ENCODE data around the gene PRKG1.

The PRKG1 gene

DNA sequence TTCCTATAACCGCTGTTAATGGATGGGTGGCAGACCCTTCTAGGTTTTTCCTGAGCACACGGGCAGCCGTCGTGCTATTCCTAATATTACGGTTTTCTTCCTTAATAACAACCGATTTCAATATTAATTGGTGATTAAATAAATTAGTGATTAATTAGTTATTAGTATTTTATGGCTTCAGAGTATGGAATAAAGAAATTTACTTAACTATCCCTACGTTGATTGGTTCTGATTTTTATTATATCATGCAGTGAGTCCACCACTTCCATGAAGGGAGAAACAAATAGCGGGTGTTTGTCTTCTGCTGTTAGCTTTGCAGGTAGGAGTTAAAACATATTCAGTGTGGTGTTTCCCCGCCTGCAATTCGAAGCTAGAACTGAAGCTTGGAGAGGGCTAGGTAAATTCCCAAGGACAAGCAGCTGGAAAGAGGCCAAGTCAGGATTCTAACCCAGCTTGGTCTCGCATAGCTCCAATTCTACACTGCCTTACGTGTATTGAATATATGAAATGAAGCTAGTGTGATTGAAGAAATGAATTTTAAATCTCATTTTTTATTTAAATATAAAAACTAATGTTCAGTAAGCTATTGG lies 626.0 kb downstream of the PRKG1 start:
- H3K9me3 ChIP-seq (ENCODE audit: insufficient read depth, low read length, severe bottlenecking) = peaks cover 3% of the 10 kb centered on the region
- H3K27ac ChIP-seq (ENCODE audit: low read length) = peak overlapping the region; percentile 100
- DNase-seq = peak; percentile 19
- TF ChIP-seq, protein P1, sequence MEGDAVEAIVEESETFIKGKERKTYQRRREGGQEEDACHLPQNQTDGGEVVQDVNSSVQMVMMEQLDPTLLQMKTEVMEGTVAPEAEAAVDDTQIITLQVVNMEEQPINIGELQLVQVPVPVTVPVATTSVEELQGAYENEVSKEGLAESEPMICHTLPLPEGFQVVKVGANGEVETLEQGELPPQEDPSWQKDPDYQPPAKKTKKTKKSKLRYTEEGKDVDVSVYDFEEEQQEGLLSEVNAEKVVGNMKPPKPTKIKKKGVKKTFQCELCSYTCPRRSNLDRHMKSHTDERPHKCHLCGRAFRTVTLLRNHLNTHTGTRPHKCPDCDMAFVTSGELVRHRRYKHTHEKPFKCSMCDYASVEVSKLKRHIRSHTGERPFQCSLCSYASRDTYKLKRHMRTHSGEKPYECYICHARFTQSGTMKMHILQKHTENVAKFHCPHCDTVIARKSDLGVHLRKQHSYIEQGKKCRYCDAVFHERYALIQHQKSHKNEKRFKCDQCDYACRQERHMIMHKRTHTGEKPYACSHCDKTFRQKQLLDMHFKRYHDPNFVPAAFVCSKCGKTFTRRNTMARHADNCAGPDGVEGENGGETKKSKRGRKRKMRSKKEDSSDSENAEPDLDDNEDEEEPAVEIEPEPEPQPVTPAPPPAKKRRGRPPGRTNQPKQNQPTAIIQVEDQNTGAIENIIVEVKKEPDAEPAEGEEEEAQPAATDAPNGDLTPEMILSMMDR (IDR thresholded peaks at IDR 0.05; ENCODE audit: borderline replicate concordance, extremely low read depth, low read length, poor library complexity, severe bottlenecking) = no peak
- TF ChIP-seq EZH2 (IDR thresholded peaks at IDR 0.05; ENCODE audit: borderline replicate concordance, low read depth, low read length, severe bottlenecking) = no peak
- ATAC-seq (ENCODE audit: insufficient read depth, low read depth) = no peak; the same call in 2 of the 3 replicates
- H2AFZ ChIP-seq (ENCODE audit: low read depth, low read length) = peak overlapping the region; percentile 99
- peaks cover 26% of the 10 kb centered on the region for H3K36me3 ChIP-seq (ENCODE audit: insufficient read depth, low read length)
- peak overlapping the region; percentile 65 to 86; a peak in 3 of 4 replicates for H3K4me3 ChIP-seq (ENCODE audit: low read depth in 1 of 2, low read length in 2 of 2)
- peaks cover 34% of the 10 kb centered on the region for H3K4me1 ChIP-seq (ENCODE audit: insufficient read depth, low read length)
- no peaks in the 10 kb centered on the region for H3K27me3 ChIP-seq (ENCODE audit: insufficient read depth, low read length, poor library complexity)
- peak overlapping the region; percentile 88 for H3K4me2 ChIP-seq (ENCODE audit: insufficient read depth, low read length)
- peaks cover 34% of the 10 kb centered on the region for H3K79me2 ChIP-seq (ENCODE audit: insufficient read depth, low read length)
- H3K9ac ChIP-seq (ENCODE audit: low read depth, low read length) = peak overlapping the region; percentile 76
- peaks cover 28% of the 10 kb centered on the region for H4K20me1 ChIP-seq (ENCODE audit: insufficient read depth, low read length)

- no peak overlapping the region for H3K27ac ChIP-seq (ENCODE audit: low read length)
- no peak overlapping the region for H3K9ac ChIP-seq (ENCODE audit: low read depth, low read length)
- TF ChIP-seq, protein P1 (IDR thresholded peaks at IDR 0.05; ENCODE audit: borderline replicate concordance, extremely low read depth, low read length, poor library complexity, severe bottlenecking) = no peak
- TF ChIP-seq EZH2 (IDR thresholded peaks at IDR 0.05; ENCODE audit: borderline replicate concordance, low read depth, low read length, severe bottlenecking) = no peak
- H3K4me3 ChIP-seq (ENCODE audit: low read depth in 1 of 2, low read length in 2 of 2) = no peak overlapping the region
- no peak for DNase-seq
- H4K20me1 ChIP-seq (ENCODE audit: insufficient read depth, low read length) = no peaks in the 10 kb centered on the region
- H3K27me3 ChIP-seq (ENCODE audit: insufficient read depth, low read length, poor library complexity) = no peaks in the 10 kb centered on the region
- no peak for ATAC-seq (ENCODE audit: insufficient read depth, low read depth)
- H3K9me3 ChIP-seq (ENCODE audit: insufficient read depth, low read length, severe bottlenecking) = no peaks in the 10 kb centered on the region
- no peak overlapping the region for H3K4me2 ChIP-seq (ENCODE audit: insufficient read depth, low read length)
- peaks cover 19% of the 10 kb centered on the region for H3K4me1 ChIP-seq (ENCODE audit: insufficient read depth, low read length)
- H2AFZ ChIP-seq (ENCODE audit: low read depth, low read length) = no peak overlapping the region
- H3K79me2 ChIP-seq (ENCODE audit: insufficient read depth, low read length) = no peaks in the 10 kb centered on the region
- no peaks in the 10 kb centered on the region for H3K36me3 ChIP-seq (ENCODE audit: insufficient read depth, low read length)
Observed at GRCh38 chr10:51705774-51706173, 631.5 kb downstream of the PRKG1 start.

- no peaks in the 10 kb centered on the region for H3K9me3 ChIP-seq (ENCODE audit: insufficient read depth, low read length, severe bottlenecking)
- H3K4me3 ChIP-seq (ENCODE audit: low read depth in 1 of 2, low read length in 2 of 2) = no peak overlapping the region
- no peaks in the 10 kb centered on the region for H3K27me3 ChIP-seq (ENCODE audit: insufficient read depth, low read length, poor library complexity)
- DNase-seq (no peak), ATAC-seq (ENCODE audit: insufficient read depth, low read depth) (no peak)
- H4K20me1 ChIP-seq (ENCODE audit: insufficient read depth, low read length) = no peaks in the 10 kb centered on the region
- H3K4me1 ChIP-seq (ENCODE audit: insufficient read depth, low read length) = peaks cover 19% of the 10 kb centered on the region
- no peaks in the 10 kb centered on the region for H3K36me3 ChIP-seq (ENCODE audit: insufficient read depth, low read length)
- no peak overlapping the region for H3K9ac ChIP-seq (ENCODE audit: low read depth, low read length)
- no peak for TF ChIP-seq EZH2 (IDR thresholded peaks at IDR 0.05; ENCODE audit: borderline replicate concordance, low read depth, low read length, severe bottlenecking)
- TF ChIP-seq, protein P1 (IDR thresholded peaks at IDR 0.05; ENCODE audit: borderline replicate concordance, extremely low read depth, low read length, poor library complexity, severe bottlenecking) = no peak
- no peak overlapping the region for H3K27ac ChIP-seq (ENCODE audit: low read length)
- no peaks in the 10 kb centered on the region for H3K79me2 ChIP-seq (ENCODE audit: insufficient read depth, low read length)
- no peak overlapping the region for H2AFZ ChIP-seq (ENCODE audit: low read depth, low read length)
- H3K4me2 ChIP-seq (ENCODE audit: insufficient read depth, low read length) = no peak overlapping the region
Observed at GRCh38 chr10:51706225-51706624, 631.9 kb downstream of the PRKG1 start.
